Vein endothelial cell (primary cell): Measurements from ENCODE around the gene SAMD1. TPM values are rescaled to one million over a fixed set of nuclear protein-coding genes. Genes with fewer than 3 reads are reported as not detected.

Source experiments
- total RNA-seq: library from RNA; depleted of rRNA; stranded (reverse); fragments of >200 nt; gene quantifications from 2 replicates; pipeline ENCODE4 v1.2.3, GENCODE V29; 2012

The SAMD1 gene
- 26.3 and 37.6 TPM in 2 replicates for total RNA-seq

DNA sequence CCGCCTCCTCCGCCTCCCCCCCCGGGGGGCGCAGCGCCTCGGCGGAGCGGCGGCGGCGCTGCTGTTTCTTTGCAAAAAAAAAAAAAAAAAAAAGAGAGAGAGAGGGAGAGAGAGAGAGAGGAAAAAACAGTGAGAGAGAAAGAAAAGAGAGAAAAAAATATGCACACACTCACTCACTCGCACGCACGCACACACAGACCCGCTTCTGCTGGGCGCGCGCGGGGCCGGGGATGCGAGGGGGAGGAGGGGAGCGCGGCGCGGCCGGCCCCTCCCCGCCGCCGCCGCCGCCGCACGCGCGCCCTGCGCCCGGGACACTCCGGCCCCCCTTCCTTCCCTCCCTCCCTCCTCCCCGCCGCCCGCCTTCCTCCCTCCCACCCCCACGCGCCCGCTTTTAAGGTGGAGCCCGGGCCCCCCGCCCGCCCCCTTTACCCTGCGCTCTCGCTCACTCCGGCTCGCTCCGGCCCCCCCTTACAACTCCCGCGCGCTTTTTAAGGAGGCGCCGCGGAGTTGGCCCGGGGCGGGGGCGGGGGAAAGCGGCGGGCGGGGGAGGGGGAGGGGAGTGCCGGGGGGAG lies at the start of gene SAMD1:
Gene SAMD1, minus strand, starts transcription at position 243 of the 572 bp plus-strand sequence.

DNA sequence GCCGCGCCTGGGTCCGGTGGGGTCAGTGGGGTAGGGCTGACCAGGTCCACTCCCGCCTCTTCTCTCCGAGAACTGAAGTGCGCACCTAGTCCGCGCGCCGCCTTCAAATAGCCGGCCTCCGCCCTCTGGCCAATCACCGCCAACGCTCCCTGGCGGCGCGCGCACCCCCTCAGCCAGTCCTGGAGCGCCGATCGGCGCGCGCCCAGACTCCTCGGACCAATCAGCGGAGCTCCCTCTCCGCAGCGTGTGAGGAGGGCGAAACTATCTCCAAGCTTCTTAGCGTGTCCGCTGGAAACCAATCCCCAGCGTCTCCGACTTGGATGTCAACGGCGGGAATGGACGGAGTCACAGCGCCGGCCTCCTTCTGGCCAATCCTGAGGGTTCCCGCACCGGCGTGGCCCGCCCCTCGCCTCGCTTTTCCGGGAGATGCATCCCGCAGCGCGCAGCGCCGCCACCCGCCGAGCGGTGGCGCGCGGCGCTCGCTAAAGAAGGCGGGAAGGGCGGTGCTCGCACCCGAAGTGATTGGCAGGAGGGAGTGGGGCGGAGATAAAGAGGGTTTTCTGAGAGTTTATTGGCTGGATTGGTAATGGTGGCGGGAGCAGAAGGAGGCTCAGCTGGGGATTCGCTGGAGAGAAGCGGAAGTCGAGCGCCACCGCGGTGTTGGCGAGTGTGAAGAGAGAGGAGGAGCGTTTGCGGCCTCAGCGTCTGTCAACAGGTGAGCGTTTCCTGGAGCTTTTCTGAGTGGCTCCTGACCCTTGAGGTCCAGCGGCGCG lies 46.1 kb upstream of the SAMD1 start, which contains the start of gene ASF1B:
Gene ASF1B, minus strand, starts transcription at position 81 of the 773 bp plus-strand sequence. CDS start 133 bp downstream, outside the sequence.

DNA sequence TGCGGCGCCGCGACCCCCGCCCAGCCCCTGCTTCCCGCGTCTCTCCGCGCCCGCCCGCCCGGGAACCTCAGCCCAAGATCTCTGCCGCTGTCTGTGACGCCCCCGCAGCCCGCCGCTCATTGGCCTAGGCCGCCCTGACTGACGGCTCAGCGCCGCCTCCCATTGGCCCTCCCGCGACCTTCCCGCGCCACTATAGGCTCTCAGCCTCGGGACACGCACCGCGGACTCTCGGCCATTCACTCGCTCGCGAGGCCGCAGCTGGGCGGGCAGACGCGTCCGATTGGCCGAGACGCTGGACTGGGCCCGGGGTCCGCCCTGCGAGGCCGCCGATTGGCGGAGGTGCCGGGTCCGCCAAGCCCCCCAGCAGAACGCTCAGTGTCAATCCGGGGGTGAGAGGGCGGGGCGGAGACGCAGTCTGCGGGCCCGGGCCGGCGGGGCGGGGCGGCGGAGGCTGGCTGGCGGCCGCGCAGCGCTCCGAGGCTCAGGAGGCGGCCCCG lies 27.2 kb upstream of the SAMD1 start, which contains the start of gene PRKACA:
Gene PRKACA, minus strand, starts transcription at position 95 of the 497 bp plus-strand sequence. CDS start 215 bp downstream, outside the sequence.

DNA sequence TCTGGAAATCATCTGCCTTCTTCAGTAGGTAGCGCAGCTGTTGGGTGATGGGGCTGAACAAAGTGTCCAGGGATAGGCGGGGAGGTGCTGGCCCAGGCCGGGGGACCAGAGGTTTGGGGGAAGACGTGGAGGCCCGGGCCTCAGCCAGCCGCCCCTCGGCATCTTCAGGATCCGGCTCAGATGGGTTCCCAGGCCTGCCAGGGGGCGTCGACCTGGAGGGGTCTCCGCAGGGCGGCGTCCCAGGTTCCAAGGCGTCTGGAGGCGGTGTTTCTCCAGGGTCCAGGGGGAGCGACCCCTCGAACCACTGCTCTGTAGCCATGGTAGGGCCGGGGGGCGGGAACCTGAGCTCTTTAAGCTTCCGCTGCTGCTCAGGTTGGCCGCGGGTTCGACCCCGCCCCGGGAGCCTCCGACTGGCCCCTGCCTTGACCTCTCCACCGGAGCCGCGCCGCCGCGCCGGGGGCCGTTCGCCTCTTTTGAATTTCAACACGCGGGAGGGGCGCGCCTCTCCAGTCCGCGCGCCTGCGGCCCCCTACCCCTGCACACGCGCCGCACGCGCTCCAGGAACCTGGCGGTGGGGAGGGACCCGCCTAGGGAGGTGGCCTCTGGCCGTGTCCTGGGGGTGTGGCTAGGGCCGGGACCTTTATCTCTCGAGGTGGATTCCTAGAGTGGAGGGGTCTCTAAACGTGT lies 5.1 kb downstream of the SAMD1 start, which contains the start of gene C19orf67:
Gene C19orf67, minus strand, starts transcription at position 475 of the 687 bp plus-strand sequence. Its CDS starts 156 bp downstream, at position 319.

DNA sequence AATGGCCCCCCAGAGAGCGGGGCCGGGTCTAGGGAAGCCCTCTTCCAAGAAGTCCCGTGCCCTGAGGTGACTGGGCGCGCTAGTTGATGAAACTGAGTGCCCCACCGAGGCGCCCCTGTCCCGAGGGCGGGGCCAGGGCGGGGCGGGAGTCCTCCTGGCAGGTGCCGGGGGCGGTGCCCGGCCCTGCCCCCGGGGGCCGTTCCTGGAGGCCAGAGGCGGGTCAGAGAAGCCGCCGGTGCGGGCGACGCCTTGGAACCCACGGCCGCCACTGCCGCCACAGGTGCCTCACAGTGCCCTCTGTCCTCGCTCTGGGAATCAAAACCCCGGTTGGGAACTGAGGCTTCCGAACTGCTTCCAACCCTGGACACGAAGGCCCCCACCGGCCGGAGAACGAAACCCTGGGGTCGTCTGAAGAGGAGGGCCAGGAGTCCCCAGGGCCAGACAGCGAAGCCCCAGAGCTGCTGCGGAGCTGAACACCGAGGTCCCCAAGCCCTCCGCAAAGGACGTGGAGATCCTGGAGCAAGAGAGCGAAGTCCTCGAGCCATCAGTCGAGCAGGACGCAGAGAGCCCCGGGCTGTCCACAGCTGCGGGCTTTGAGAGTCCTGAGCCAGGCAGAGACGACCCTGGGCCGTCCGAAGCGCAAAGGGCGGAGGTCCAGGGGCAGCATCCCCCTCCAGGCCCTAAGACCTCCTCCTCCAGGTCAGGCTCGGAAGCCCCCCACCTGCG lies 17.9 kb downstream of the SAMD1 start, which contains the start of gene MISP3:
Gene MISP3, plus strand, starts transcription at position 252 of the 726 bp plus-strand sequence. CDS start 524 bp downstream, outside the sequence.

DNA sequence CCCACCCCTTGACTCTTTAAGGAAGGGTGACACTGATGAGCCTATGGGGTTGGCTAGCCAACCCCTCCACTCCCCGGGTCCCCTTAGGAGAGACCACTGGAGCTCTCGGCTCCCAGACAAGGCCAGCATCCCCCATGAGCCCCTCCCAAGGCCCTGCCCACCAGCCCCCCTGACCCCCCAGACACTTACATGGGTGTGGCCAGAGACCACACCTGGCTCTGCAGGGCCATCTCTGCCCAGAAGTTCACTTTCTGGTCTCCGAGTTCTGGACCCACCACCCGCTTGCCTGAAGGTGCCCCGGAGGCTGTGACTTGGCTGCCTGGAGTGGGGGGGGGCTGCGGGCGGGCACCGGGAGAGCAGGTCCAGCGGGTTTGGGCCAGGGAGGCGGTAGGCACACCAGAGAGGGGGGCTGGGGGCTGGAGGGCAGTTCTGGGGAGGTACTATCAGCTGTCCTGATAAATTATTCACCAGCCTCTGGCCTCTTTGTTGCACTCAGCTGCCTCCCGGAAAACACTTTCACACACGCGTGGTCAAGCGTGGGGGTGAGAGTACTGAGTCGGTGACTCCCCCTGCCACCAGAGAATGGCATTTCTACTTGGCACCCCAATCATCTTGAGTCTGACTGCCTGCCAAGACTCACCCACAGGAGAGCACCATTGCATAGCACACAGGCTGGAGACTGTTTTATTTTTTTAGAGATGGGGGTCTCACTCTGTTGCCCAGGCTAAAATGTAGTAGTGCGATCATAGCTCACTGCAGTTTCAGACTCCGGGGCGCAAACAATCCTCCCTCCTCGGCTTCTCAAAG lies 28.6 kb downstream of the SAMD1 start, which contains the start of gene PALM3:
Gene PALM3, minus strand, starts transcription at position 326 of the 807 bp plus-strand sequence. Its CDS starts 96 bp downstream, at position 230.

Other genes with a start within 250 kb of the SAMD1 start
- 0.33 and 0.76 TPM in 2 replicates for gene NANOS3, start 213.6 kb downstream of the SAMD1 start, total RNA-seq
- 0.65 and 0.76 TPM in 2 replicates for gene BRME1, start 184.6 kb downstream of the SAMD1 start, total RNA-seq
- 13.5 and 21.2 TPM in 2 replicates for gene CC2D1A, start 184.6 kb downstream of the SAMD1 start, total RNA-seq
- gene PODNL1, start 152.3 kb downstream of the SAMD1 start, total RNA-seq = under 0.01 and 0.19 TPM in 2 replicates
- 16.0 and 19.7 TPM in 2 replicates for gene DCAF15, start 138.2 kb downstream of the SAMD1 start, total RNA-seq
- 3.1 and 3.6 TPM in 2 replicates for gene RFX1, start 84.4 kb downstream of the SAMD1 start, total RNA-seq
- gene RLN3, start 62.6 kb downstream of the SAMD1 start, total RNA-seq = not detected in 2 replicates
- gene IL27RA, start 59.0 kb downstream of the SAMD1 start, total RNA-seq = 4.1 and 6.5 TPM in 2 replicates
- gene PALM3, start 28.7 kb downstream of the SAMD1 start, total RNA-seq = not detected in 2 replicates
- gene MISP3, start 18.0 kb downstream of the SAMD1 start, total RNA-seq = 0.10 and 0.33 TPM in 2 replicates
- not detected in 2 replicates for gene C19orf67, start 5.0 kb downstream of the SAMD1 start, total RNA-seq
- gene PRKACA, start 27.0 kb upstream of the SAMD1 start, total RNA-seq = 59.2 and 62.7 TPM in 2 replicates
- 11.4 and 20.4 TPM in 2 replicates for gene ASF1B, start 45.8 kb upstream of the SAMD1 start, total RNA-seq
- gene ADGRL1, start 115.4 kb upstream of the SAMD1 start, total RNA-seq = 6.9 and 8.5 TPM in 2 replicates